DMS53 (cell line): ENCODE results near the gene GUCD1.

Experiments used
- DNase-seq: peaks from one replicate; lab custom pipeline; 2025; lab: John Stamatoyannopoulos, UW

The GUCD1 gene

DNA sequence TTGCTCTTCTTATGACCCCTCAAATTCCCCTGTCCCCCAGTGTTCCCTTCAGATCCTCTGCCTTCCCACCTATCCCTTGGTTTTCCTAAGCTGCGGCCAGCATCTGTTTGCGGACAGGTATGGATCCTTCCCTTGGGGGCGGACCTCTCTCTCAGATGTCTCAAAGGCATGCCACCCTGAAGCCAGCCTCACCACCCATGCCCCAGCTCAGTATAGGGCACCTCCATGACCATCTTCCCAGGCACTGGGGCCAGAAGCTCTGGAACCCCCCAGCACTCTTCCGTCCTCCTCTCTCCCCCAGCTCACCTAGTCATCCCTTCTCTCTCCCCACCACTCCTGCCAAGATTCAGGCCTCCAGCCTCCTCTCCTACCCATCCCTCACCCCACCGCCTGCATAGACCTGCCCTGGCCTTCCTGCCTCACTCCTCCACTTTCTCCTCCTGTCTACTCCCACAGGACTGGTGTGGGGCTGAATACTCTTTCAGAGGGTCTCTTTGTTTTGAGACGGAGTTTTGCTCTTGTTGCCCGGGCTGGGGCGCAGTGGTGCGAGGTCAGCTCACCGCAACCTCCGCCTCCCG, 35.7 kb upstream of the GUCD1 start:
- no peak for DNase-seq

GRCh38 chr22:24589518-24590030, 34.6 kb upstream of the GUCD1 start:
- DNase-seq = no peak

GRCh38 chr22:24588757-24589481, 34.0 kb upstream of the GUCD1 start:
- DNase-seq = no peak

- no peak for DNase-seq
Measured at GRCh38 chr22:24588381-24588756, 33.4 kb upstream of the GUCD1 start.

- DNase-seq = no peak
Measured at GRCh38 chr22:24587948-24588347, 33.0 kb upstream of the GUCD1 start.

DNA sequence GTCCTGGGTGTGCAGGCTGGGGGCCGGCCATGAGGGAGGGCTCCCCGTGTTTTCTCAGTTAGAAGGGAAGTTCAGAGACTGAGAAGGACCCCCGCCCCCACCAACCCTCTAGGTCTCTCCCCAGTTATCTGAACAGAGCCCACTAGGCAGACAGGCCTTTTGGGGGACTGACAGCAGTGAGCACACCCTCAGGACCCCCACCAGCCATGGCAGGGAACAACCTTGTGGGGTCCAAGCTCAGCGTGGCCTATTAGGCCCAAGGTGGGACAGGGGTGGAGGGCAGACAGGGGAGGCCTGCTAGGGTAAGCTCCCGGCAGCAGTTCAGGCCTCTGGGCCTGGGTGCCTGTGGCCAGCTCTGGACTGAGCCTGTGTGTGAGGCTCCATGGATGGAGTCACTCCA, 32.3 kb upstream of the GUCD1 start:
- DNase-seq = no peak

DNA sequence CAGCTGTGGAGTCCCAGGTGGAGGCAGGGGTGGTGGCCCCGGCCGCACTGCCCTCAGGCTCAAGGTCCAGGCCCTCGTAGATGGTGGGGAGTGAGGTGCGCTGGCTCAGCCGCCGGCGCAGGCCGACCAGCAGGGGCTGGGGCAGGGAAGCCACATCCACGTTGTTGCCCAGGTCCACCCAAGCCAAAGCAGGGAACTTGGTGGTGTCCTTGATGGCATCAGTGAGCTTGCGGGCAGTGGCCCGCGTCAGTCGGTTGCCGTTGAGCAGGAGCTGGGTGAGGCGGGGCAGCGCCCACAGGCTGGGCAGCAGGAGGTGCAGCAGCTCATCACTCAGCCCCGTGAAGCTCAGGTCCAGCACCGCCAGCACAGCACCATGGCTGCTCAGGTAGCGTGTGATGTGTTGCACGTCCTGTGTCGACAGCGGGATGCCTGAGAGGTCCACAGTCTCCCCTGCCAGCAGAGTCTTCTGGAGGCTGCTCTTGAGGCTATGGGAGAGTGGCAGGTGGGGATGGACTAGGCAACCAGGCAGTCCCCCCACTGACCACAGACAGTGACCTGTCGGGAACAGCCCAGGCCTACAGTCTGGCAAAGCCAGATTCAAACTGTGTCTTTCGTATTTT, 31.1 kb upstream of the GUCD1 start:
- no peak for DNase-seq

DNA sequence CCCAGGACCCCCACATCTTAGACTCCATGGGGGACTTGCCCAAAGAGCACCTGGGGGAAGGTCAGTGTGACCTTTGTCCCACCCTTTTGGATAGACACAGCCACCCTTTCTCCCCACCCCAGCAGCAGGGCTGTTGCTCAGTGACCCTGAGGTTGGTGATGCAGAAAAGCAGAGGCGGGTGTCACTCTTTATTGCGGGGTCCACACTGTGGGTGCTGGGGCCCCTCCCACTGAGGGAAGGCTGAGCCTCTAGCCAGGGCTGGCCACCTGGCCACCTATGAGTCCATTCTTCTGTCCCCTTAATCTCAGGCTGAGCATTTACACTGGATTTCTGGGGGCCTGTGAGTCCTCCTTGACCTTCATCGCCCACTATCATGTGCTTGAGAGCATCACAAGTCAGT, 30.5 kb upstream of the GUCD1 start:
- no peak for DNase-seq

GRCh38 chr22:24584871-24585411, 30.0 kb upstream of the GUCD1 start:
- no peak for DNase-seq

GRCh38 chr22:24584166-24584790, 29.3 kb upstream of the GUCD1 start:
- DNase-seq = no peak

- no peak for DNase-seq
Measured at GRCh38 chr22:24583221-24584165, 28.6 kb upstream of the GUCD1 start.

GRCh38 chr22:24582056-24582814, 27.3 kb upstream of the GUCD1 start:
- no peak for DNase-seq

- DNase-seq = no peak
Measured at GRCh38 chr22:24580276-24580675, 25.3 kb upstream of the GUCD1 start.

DNA sequence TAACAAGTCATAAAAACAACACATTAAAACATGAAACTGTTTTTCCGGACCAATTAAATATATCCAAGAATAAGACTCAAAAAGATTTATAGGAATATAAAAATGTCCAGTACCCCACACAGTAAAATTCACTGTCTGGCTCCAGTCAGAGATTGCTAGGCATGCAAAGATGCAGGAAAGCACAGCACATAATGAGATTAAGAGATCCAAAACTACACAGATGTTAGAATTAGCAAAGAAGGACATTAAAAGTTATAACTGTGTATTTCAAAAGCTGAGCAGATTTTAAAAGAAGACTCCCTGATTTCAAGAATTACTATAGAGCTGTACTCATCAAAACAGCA, 24.3 kb upstream of the GUCD1 start:
- no peak for DNase-seq

DNA sequence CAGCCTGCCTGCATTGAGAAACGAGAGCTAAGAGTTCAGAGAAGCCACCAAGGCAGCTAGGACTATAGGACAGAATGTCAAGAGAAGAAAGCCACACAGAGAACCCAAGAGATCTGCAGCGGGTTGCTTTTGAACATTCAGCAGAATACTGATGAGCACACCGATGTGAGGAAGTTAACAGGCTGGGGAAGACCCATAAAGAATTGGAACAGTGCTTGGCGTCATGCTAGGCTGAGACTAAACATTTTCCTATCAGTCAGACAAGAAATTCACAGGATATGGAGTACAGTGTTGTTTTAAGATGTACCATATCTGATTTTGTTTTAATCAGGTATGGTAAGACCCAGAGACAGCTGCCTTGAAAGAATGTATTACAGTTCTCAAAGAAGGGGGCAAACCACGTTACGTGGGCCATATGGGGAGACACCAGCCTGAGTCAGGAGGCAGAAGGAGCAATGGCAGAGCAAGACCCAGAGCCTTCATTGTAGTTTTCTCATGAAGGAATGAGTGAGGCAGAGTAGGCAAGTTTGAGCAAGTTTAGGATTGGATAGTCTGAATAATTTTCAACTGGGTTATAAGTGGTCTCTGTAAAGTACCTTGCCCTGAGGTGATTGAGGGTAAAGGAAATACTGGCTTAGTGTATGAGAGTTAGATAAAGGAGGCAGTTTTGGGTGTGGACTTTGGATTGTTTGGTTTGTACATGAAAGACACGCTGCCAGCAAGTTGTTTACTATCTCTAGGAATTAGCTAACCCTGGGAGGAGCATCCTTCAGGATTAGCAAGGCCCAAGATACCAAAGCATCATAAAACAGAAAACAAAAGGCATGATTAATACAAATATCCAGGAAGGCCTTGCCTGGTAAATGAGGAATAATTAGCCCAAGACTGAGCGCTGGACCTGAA, 23.7 kb upstream of the GUCD1 start:
- DNase-seq = peak; percentile 1

DNA sequence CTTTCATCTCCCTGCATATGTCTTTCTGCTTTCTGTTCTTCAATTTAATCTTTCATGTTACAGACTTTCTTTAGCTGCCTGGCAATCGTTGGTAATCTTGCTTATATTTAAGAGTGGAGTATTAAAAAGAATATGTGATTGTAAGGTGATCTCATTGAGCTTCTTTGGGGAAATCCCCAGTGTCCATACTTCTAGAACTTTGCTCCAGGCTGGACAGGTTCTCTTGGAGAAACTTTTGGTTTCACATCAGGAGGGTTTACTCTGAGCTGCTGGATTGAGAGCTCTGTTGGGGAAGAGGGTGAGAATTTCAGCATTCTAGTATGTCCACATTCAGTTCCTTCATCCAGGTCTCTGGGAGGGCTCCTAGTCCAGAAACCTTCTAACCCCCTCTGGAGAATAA, 21.8 kb upstream of the GUCD1 start:
- DNase-seq = no peak

GRCh38 chr22:24571266-24571665, 16.3 kb upstream of the GUCD1 start:
- no peak for DNase-seq

- no peak for DNase-seq
Measured at GRCh38 chr22:24567668-24568067, 12.7 kb upstream of the GUCD1 start.

GRCh38 chr22:24566899-24567511, 12.1 kb upstream of the GUCD1 start:
- DNase-seq = no peak
